Brain microvascular endothelial cell (primary cell): ENCODE measurements around the gene GNG7.

Experiments used
- DNase-seq: peaks from one replicate; pipeline ENCODE4 v3.0.0-alpha.2; 2020
- H3K27ac ChIP-seq: fragments of 250-450 bp; sonication (Bioruptor Pico); 2 replicates; pipeline ENCODE4 v1.5.1; 2020; ENCODE audit warnings: mild to moderate bottlenecking, moderate library complexity
- H3K27me3 ChIP-seq: fragments of 250-450 bp; sonication (Bioruptor Pico); replicated peaks from 2 replicates; pipeline ENCODE4 v1.5.1; 2020; ENCODE audit warnings: mild to moderate bottlenecking
- H3K36me3 ChIP-seq: fragments of 250-450 bp; sonication (Bioruptor Pico); replicated peaks from 2 replicates; pipeline ENCODE4 v1.5.1; 2020; ENCODE audit warnings: mild to moderate bottlenecking
- H3K4me3 ChIP-seq: 2 replicates; pipeline ENCODE4 v1.5.1; 2011; ENCODE audit warnings: low read depth, mild to moderate bottlenecking, control low read depth, low read length, moderate library complexity
- in situ Hi-C: cut with HindIII; loops from 2 replicates; pipeline ENCODE4 v1.10.0; 2017; ENCODE audit warnings: low sequenced_read_pairs, low pct_ligation_motif_present
- TF ChIP-seq, protein P1 (sequence below): IDR thresholded peaks from 2 replicates; pipeline ENCODE4 v1.5.1; 2011; ENCODE audit warnings: low read depth, mild to moderate bottlenecking, moderate library complexity, low read length, control low read depth, inconsistent platforms; ENCODE audit errors: missing control alignments

GNG7 gene

DNA sequence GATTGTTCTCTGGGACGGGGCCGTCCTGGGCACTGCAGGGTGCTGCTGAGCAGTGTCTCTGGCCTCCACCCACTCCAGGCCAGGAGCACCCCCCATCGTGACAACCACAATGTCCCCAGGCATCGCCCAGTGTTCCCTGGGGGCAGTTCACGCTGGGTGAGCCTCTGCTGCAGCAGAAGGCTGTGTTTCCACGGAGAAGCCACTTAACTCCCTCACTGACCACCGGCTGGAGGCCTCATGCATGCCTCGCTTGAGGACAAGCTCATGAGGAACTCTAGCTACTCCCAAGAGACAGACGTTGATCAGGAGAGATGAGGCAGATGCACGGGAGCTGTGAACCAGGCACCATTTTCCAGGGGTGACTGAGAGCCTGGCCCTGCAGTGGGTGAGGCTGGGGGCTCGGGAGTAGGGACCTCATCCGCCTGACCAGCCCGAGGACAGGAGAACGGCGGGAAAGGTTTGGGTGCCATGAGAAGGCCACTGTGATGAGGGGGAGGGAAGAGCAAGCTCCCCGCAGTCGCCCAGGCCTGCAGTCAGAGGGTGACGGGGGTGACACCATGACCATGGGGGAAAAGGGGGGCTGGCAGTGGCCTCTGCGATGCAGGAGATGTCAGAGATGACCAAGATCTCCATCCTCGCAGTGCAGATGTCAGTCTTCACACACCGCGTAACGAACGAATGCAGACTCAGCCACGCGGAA is 32.2 kb upstream of the GNG7 start:
- peaks cover 3% of the 10 kb centered on the region for H3K36me3 ChIP-seq
- TF ChIP-seq, protein P1, sequence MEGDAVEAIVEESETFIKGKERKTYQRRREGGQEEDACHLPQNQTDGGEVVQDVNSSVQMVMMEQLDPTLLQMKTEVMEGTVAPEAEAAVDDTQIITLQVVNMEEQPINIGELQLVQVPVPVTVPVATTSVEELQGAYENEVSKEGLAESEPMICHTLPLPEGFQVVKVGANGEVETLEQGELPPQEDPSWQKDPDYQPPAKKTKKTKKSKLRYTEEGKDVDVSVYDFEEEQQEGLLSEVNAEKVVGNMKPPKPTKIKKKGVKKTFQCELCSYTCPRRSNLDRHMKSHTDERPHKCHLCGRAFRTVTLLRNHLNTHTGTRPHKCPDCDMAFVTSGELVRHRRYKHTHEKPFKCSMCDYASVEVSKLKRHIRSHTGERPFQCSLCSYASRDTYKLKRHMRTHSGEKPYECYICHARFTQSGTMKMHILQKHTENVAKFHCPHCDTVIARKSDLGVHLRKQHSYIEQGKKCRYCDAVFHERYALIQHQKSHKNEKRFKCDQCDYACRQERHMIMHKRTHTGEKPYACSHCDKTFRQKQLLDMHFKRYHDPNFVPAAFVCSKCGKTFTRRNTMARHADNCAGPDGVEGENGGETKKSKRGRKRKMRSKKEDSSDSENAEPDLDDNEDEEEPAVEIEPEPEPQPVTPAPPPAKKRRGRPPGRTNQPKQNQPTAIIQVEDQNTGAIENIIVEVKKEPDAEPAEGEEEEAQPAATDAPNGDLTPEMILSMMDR = no peak
- H3K27ac ChIP-seq = no peak overlapping the region
- no peaks in the 10 kb centered on the region for H3K27me3 ChIP-seq
- H3K4me3 ChIP-seq = no peak overlapping the region
- in situ Hi-C loops = no loop called here
- DNase-seq = no peak

DNA sequence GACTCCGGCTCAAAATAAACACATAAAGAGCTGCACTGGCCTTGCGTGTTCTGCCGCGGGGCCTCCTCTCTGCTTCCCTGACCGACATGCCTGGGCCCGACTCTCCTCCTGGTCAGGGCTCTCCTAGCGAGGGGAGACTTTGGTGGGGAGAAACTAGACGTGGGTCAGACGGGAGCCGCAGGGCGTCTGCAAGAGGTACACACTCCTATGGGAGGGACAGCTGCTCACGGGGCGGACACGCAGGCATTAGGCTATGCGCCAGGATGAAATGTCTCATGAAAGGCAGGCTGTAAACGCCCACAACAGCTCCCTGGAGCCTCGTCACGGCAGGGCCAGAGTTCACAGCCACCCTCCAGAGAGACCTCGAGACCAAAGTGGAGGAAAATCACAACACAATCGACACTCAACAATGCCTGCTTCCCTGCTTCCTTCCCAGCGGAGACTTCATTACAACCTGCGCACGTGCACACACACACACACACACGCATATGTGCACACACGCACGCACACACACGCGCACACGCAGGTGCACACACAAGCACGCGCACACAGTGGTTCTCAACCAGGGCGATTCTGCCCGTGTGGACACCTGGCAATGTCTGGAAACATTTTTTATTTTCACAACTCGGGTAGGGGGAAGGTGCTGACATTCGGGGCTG is 31.6 kb upstream of the GNG7 start:
- DNase-seq = no peak
- in situ Hi-C loops = no loop called here
- TF ChIP-seq, protein P1 = no peak
- H3K4me3 ChIP-seq = no peak overlapping the region
- no peak overlapping the region for H3K27ac ChIP-seq
- peaks cover 3% of the 10 kb centered on the region for H3K36me3 ChIP-seq
- H3K27me3 ChIP-seq = no peaks in the 10 kb centered on the region

DNA sequence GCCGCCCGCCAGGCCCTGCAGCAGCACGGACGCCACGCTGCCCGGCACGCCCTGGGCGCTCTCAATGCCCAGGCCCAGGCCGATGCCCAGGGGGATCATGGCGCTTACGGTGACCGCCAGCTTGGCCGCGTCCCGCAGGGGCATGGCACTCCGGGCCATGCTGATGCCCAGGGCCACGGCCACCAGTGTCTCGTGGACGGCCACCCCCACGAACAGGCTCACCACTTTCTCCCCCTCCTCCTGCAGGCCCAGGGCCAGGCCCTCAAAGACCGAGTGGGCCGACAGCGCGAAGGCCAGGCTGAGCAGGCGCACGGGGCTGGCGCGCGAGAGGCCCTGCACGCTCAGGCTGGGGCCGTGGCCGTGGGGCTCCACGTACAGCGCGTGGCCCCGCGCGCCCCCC is 30.4 kb upstream of the GNG7 start:
- no peak for DNase-seq
- H3K36me3 ChIP-seq = peaks cover 3% of the 10 kb centered on the region
- H3K27ac ChIP-seq = no peak overlapping the region
- TF ChIP-seq, protein P1 = no peak
- peaks cover 2% of the 10 kb centered on the region for H3K27me3 ChIP-seq
- in situ Hi-C loops = no loop called here
- H3K4me3 ChIP-seq = no peak overlapping the region

DNA sequence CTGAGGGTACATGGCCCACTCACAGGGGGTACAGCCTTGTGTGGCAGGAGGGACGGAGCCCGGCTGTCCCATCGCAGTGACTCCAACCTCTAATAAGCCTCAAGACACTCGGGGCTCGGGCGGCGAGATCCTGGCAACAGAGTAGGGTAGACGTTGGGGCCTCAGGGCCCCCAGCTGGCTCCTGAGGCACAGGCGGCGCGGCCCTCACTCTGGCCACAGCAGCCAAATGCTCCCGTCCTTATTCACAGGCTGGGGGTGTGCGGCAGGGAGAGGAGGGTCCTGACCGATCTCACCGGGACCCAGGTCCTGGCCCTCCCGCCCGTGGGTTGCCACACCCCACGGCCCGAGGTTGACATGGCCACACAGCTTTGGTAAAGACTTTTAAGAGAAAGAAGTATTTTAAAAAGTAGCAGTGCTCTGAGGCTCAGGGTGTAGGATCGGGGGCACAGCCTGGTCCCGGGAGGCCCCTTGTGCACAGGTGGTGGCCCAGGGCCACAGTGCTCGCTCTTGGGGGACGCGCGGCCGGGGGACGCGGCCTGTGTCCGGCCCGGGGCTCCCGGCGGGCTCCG is 29.7 kb upstream of the GNG7 start:
- Histone ChIP-seq H3K27me3 (peaks cover 7% of the 10 kb centered on the region), H3K27ac (no peak overlapping the region), H3K36me3 (peaks cover 3% of the 10 kb centered on the region), H3K4me3 (no peak overlapping the region)
- in situ Hi-C loops = no loop called here
- DNase-seq = no peak
- TF ChIP-seq, protein P1 = no peak

DNA sequence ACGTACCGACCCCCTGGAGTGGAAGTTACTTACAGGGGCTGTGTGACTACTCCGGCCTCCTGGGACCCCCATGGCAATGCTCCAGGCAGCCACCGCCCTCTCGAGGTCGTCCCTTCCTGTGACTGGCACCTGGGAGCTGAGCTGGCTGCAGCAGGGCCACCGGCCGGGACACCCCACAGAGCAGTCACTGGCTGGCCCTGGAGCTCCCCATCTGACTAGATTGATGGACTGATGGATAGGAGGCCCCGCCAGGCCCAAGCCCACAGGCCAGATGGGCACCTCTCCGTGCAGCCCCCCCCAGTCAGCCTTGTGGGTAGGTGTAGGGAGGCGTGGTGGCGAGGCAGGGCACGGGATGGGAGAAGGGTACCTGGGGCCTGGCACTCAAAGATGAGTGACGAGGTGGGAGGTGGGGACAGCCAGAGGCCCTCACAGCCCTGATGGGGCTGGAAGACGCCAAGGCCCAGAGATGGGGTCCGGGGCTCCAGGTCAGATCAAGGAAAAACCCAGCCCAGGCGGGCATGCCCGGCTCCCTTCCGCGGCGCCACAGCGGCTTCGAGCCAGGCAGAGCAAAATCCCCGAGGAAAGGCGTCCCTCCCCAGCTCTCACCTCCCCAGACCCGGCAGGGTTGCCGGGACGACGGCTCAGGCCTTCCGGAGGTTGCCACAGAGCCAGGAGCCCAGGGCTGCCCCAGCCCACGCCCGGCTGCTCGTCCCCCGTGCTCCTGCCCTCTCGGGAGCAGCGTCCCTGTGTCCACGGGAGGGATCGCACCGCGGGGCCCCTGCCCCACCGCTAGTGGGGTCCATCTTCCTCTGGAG is 28.9 kb upstream of the GNG7 start:
- Histone ChIP-seq H3K27me3 (peaks cover 13% of the 10 kb centered on the region), H3K4me3 (no peak overlapping the region), H3K36me3 (peaks cover 3% of the 10 kb centered on the region), H3K27ac (no peak overlapping the region)
- in situ Hi-C loops = no loop called here
- no peak for DNase-seq
- TF ChIP-seq, protein P1 = no peak
